ENCODE results near the gene NR2C2AP.
"Not testable (repeated sequence)": the region's sequence is repeated elsewhere in the genome, so short reads cannot be mapped to it uniquely, and the experiment has no call there.

Gene NR2C2AP

GRCh38 chr19:19191768-19192077, 11.5 kb downstream of the NR2C2AP start:
- Histone ChIP-seq H3K4me3 (ENCODE audit: low read length) (peak overlapping the region; percentile 99), H3K4me1 (ENCODE audit: insufficient read depth, low read length) (peaks cover 17% of the 10 kb centered on the region), H3K9me3 (ENCODE audit: low read length) (no peaks in the 10 kb centered on the region), H3K36me3 (ENCODE audit: insufficient read depth, low read length) (peaks cover 14% of the 10 kb centered on the region), H3K27me3 (ENCODE audit: insufficient read depth, low read length) (no peaks in the 10 kb centered on the region), H2AFZ (ENCODE audit: low read depth, low read length) (peak overlapping the region; percentile 68)

GRCh38 chr19:19186742-19187141, 16.5 kb downstream of the NR2C2AP start:
- H3K36me3 ChIP-seq (ENCODE audit: insufficient read depth, low read length), result peaks cover 16% of the 10 kb centered on the region
- no peak overlapping the region for H3K4me3 ChIP-seq (ENCODE audit: low read length)
- H3K9me3 ChIP-seq (ENCODE audit: low read length), result no peaks in the 10 kb centered on the region
- no peak overlapping the region for H2AFZ ChIP-seq (ENCODE audit: low read depth, low read length)
- H3K4me1 ChIP-seq (ENCODE audit: insufficient read depth, low read length), result peaks cover 13% of the 10 kb centered on the region
- H3K27me3 ChIP-seq (ENCODE audit: insufficient read depth, low read length), result no peaks in the 10 kb centered on the region

- Histone ChIP-seq H2AFZ (ENCODE audit: low read depth, low read length) (no peak overlapping the region), H3K9me3 (ENCODE audit: low read length) (no peaks in the 10 kb centered on the region), H3K4me3 (ENCODE audit: low read length) (no peak overlapping the region), H3K27me3 (ENCODE audit: insufficient read depth, low read length) (no peaks in the 10 kb centered on the region), H3K4me1 (ENCODE audit: insufficient read depth, low read length) (peaks cover 11% of the 10 kb centered on the region), H3K36me3 (ENCODE audit: insufficient read depth, low read length) (peaks cover 20% of the 10 kb centered on the region)
These were observed 17.1 kb downstream of the NR2C2AP start for GRCh38 chr19:19185853-19186740.

- no peaks in the 10 kb centered on the region for H3K9me3 ChIP-seq (ENCODE audit: low read length)
- H2AFZ ChIP-seq (ENCODE audit: low read depth, low read length), result no peak overlapping the region
- no peak overlapping the region for H3K4me3 ChIP-seq (ENCODE audit: low read length)
- peaks cover 3% of the 10 kb centered on the region for H3K4me1 ChIP-seq (ENCODE audit: insufficient read depth, low read length)
- peaks cover 12% of the 10 kb centered on the region for H3K36me3 ChIP-seq (ENCODE audit: insufficient read depth, low read length)
- H3K27me3 ChIP-seq (ENCODE audit: insufficient read depth, low read length), result no peaks in the 10 kb centered on the region
These were observed 21.7 kb downstream of the NR2C2AP start for GRCh38 chr19:19181488-19181998.

- Histone ChIP-seq H3K36me3 (ENCODE audit: insufficient read depth, low read length) (peaks cover 11% of the 10 kb centered on the region), H3K4me1 (ENCODE audit: insufficient read depth, low read length) (peaks cover 3% of the 10 kb centered on the region), H3K27me3 (ENCODE audit: insufficient read depth, low read length) (no peaks in the 10 kb centered on the region), H3K9me3 (ENCODE audit: low read length) (no peaks in the 10 kb centered on the region), H2AFZ (ENCODE audit: low read depth, low read length) (no peak overlapping the region), H3K4me3 (ENCODE audit: low read length) (no peak overlapping the region)
These were observed 23.4 kb downstream of the NR2C2AP start for GRCh38 chr19:19179548-19180441.

- peaks cover 3% of the 10 kb centered on the region for H3K4me1 ChIP-seq (ENCODE audit: insufficient read depth, low read length)
- no peak overlapping the region for H2AFZ ChIP-seq (ENCODE audit: low read depth, low read length)
- H3K9me3 ChIP-seq (ENCODE audit: low read length), result no peaks in the 10 kb centered on the region
- no peak overlapping the region for H3K4me3 ChIP-seq (ENCODE audit: low read length)
- peaks cover 6% of the 10 kb centered on the region for H3K36me3 ChIP-seq (ENCODE audit: insufficient read depth, low read length)
- H3K27me3 ChIP-seq (ENCODE audit: insufficient read depth, low read length), result no peaks in the 10 kb centered on the region
These were observed 26.3 kb downstream of the NR2C2AP start for GRCh38 chr19:19176950-19177349.

GRCh38 chr19:19173243-19173642, 30.0 kb downstream of the NR2C2AP start:
- not testable (repeated sequence) for H3K27me3 ChIP-seq (ENCODE audit: insufficient read depth, low read length); H3K9me3 ChIP-seq (ENCODE audit: low read length)

GRCh38 chr19:19171821-19172532, 31.2 kb downstream of the NR2C2AP start:
- Histone ChIP-seq H3K9me3 (ENCODE audit: low read length) (no peaks in the 10 kb centered on the region), H3K4me1 (ENCODE audit: insufficient read depth, low read length) (no peaks in the 10 kb centered on the region), H2AFZ (ENCODE audit: low read depth, low read length) (no peak overlapping the region), H3K27me3 (ENCODE audit: insufficient read depth, low read length) (no peaks in the 10 kb centered on the region), H3K36me3 (ENCODE audit: insufficient read depth, low read length) (no peaks in the 10 kb centered on the region), H3K4me3 (ENCODE audit: low read length) (no peak overlapping the region)

More at GRCh38 chr19:19173243-19173642, 30.0 kb downstream of the NR2C2AP start:
- H3K36me3 ChIP-seq (ENCODE audit: insufficient read depth, low read length); H3K4me3 ChIP-seq (ENCODE audit: low read length); H2AFZ ChIP-seq (ENCODE audit: low read depth, low read length); H3K4me1 ChIP-seq (ENCODE audit: insufficient read depth, low read length): not testable (repeated sequence)

- no peaks in the 10 kb centered on the region for H3K36me3 ChIP-seq (ENCODE audit: insufficient read depth, low read length)
- H2AFZ ChIP-seq (ENCODE audit: low read depth, low read length), result no peak overlapping the region
- no peaks in the 10 kb centered on the region for H3K4me1 ChIP-seq (ENCODE audit: insufficient read depth, low read length)
- H3K9me3 ChIP-seq (ENCODE audit: low read length), result no peaks in the 10 kb centered on the region
- H3K27me3 ChIP-seq (ENCODE audit: insufficient read depth, low read length), result no peaks in the 10 kb centered on the region
- no peak overlapping the region for H3K4me3 ChIP-seq (ENCODE audit: low read length)
These were observed 32.1 kb downstream of the NR2C2AP start for GRCh38 chr19:19170873-19171672.

GRCh38 chr19:19170053-19170872, 33.0 kb downstream of the NR2C2AP start, which contains the start of gene MEF2B:
TSS of gene MEF2B (minus strand) at chr19:19170263. CDS start at chr19:19150735, 19,528 bp downstream.
- H3K4me1 ChIP-seq (ENCODE audit: insufficient read depth, low read length), result no peaks in the 10 kb centered on the region
- H3K4me3 ChIP-seq (ENCODE audit: low read length), result no peak within 1 kb of the TSS
- no peaks in the 10 kb centered on the region for H3K36me3 ChIP-seq (ENCODE audit: insufficient read depth, low read length)
- no peak within 1 kb of the TSS for H2AFZ ChIP-seq (ENCODE audit: low read depth, low read length)
- H3K27me3 ChIP-seq (ENCODE audit: insufficient read depth, low read length), result no peaks in the 10 kb centered on the region
- no peaks in the 10 kb centered on the region for H3K9me3 ChIP-seq (ENCODE audit: low read length)

- no peaks in the 10 kb centered on the region for H3K36me3 ChIP-seq (ENCODE audit: insufficient read depth, low read length)
- no peak overlapping the region for H2AFZ ChIP-seq (ENCODE audit: low read depth, low read length)
- no peaks in the 10 kb centered on the region for H3K4me1 ChIP-seq (ENCODE audit: insufficient read depth, low read length)
- H3K4me3 ChIP-seq (ENCODE audit: low read length), result no peak overlapping the region
- H3K9me3 ChIP-seq (ENCODE audit: low read length), result no peaks in the 10 kb centered on the region
- no peaks in the 10 kb centered on the region for H3K27me3 ChIP-seq (ENCODE audit: insufficient read depth, low read length)
These were observed 33.8 kb downstream of the NR2C2AP start for GRCh38 chr19:19169236-19170052.

Measured in neuron (in vitro differentiated cells).